Thyroid gland (tissue), 4 donors: ENCODE results near the gene FARSA. TPM values are rescaled to one million over a fixed set of nuclear protein-coding genes. Genes with fewer than 3 reads are reported as not detected.
A peak's percentile ranks its signal among the peaks of the same experiment; 100 is the strongest.

ENCODE experiments used
- DNase-seq, 2 donors: peaks; one replicate each; pipeline ENCODE4 v3.0.0-alpha.2; 2019
- H3K27ac ChIP-seq, 3 donors: fragments of 200-600 bp; sonication (generic); 1 replicate in 2 of 3; 2 replicates in 1 of 3; pipeline ENCODE4 v1.5.1; 2016 to 2019; ENCODE audit warnings: mild to moderate bottlenecking in 1 of 3, moderate library complexity in 1 of 3
- H3K27me3 ChIP-seq: fragments of 200-600 bp; sonication (generic); one replicate; pipeline ENCODE4 v1.5.1; 2019
- H3K36me3 ChIP-seq, 2 donors: fragments of 200-600 bp; sonication (generic); one replicate each; pipeline ENCODE4 v1.5.1; 2016 to 2019
- H3K4me1 ChIP-seq, 2 donors: fragments of 200-600 bp; sonication (generic); one replicate each; pipeline ENCODE4 v1.5.1; 2017 to 2019
- H3K4me3 ChIP-seq, 3 donors: fragments of 200-600 bp; sonication (generic); replicated peaks in 1 of 3; 1 replicate in 2 of 3; 2 replicates in 1 of 3; pipeline ENCODE4 v1.5.1; 2016; ENCODE audit warnings: mild to moderate bottlenecking in 1 of 3
- H3K9me3 ChIP-seq: fragments of 200-600 bp; sonication (generic); one replicate; pipeline ENCODE4 v1.5.1; 2017
- POLR2A ChIP-seq, 2 donors: fragments of 450-650 bp; IDR thresholded peaks; one replicate each; pipeline ENCODE4 v1.6.1; 2017; ENCODE audit warnings: antibody characterized with exemption in 2 of 2, mild to moderate bottlenecking in 2 of 2, moderate library complexity in 1 of 2
- WGBS, 2 donors: methylation state at CpG; one replicate each; pipeline ENCODE4 v1.1.5; 2017; 5-methylcytosine and 5-hydroxymethylcytosine counted together
- intact Hi-C: fragments of 100-400 bp; cut with DNase I; formaldehyde crosslinking; loops from one replicate; pipeline ENCODE4 v1.15.1; 2023
- total RNA-seq, 4 donors: library from RNA; depleted of rRNA; stranded (reverse); fragments of >200 nt; gene quantifications; one replicate each; pipeline ENCODE4 v1.2.3, GENCODE V29; 2016
- TF ChIP-seq, protein P1 (sequence below), 6 experiments: fragments of 200-600 bp in 3 of 6; fragments of 450-650 bp in 3 of 6; sonication (generic) in 3 of 6; IDR thresholded peaks; one replicate each; pipeline ENCODE4 v1.5.1; 2016 to 2019; ENCODE audit warnings: antibody characterized with exemption in 6 of 6, mild to moderate bottlenecking in 2 of 6, inconsistent platforms in 1 of 6, moderate library complexity in 1 of 6

FARSA gene
- total RNA-seq, 4 donors from 2014 or later, result 43.5 to 61.5 (median 53.4) TPM

DNA sequence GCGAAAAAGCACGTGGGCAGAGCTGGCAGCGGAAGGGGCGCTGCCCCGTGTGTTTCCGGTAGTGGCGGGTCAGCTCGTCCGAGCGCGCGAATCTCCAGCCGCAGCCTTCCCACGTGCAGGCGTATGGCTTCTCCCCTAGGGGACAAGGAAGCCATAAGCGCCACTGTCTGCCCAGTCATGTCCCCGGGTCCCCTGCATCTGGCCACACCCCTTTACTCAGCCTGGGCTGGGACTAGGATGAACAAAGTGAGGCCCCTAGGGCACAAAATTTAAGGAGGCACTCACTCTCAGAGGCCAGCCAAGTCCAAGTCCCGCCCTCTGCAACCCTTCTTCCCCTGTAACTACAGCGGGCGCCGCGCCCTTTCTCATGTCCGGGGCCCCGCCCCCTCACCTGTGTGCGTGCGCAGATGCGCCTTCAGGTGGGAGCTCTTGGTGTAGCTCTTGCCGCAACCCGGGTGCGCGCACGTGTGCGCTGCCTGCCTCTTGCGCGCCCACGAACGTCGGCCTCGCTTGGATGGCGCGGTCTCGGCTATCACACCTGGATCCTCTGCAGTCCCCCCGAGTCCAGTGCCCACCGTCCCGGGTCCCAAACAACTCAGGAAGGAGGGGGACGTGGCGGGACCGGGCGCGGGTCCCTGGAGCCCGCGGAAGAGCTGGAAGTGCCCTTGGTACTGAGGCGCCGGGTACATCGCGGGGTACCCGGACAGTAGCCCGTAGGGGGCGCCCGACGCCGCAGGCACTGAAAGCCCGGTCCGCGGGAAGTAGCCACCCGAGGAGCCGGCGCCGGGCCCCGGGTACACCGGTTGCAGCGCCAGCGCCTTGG, 48.4 kb downstream of the FARSA start:
- Histone ChIP-seq H3K4me1 (peaks cover 14 to 19% of the 10 kb centered on the region in 2 donors), H3K4me3 (peak overlapping the region in 1 of 3 donors; percentile 33), H3K9me3 (no peaks in the 10 kb centered on the region), H3K27me3 (no peaks in the 10 kb centered on the region), H3K27ac (peak overlapping the region in 1 of 3 donors; percentile 41), H3K36me3 (no peaks in the 10 kb centered on the region)
- peak; percentile 93 to 94 for DNase-seq
- peak in 1 of 2 donors; percentile 43 for TF ChIP-seq POLR2A (IDR thresholded peaks at IDR 0.05)
- TF ChIP-seq, protein P1, sequence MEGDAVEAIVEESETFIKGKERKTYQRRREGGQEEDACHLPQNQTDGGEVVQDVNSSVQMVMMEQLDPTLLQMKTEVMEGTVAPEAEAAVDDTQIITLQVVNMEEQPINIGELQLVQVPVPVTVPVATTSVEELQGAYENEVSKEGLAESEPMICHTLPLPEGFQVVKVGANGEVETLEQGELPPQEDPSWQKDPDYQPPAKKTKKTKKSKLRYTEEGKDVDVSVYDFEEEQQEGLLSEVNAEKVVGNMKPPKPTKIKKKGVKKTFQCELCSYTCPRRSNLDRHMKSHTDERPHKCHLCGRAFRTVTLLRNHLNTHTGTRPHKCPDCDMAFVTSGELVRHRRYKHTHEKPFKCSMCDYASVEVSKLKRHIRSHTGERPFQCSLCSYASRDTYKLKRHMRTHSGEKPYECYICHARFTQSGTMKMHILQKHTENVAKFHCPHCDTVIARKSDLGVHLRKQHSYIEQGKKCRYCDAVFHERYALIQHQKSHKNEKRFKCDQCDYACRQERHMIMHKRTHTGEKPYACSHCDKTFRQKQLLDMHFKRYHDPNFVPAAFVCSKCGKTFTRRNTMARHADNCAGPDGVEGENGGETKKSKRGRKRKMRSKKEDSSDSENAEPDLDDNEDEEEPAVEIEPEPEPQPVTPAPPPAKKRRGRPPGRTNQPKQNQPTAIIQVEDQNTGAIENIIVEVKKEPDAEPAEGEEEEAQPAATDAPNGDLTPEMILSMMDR (IDR thresholded peaks at IDR 0.05), result peak; percentile 44 to 74 (median 56)
- 10 to 17% methylated on average over 15 to 24 of the region's 73 CpGs for WGBS, 2 donors
- intact Hi-C loops, result loop anchor here (10.0 kb wide), 1 partner anchor 50 kb away; the partner anchor contains the start of genes CALR and FARSA

DNA sequence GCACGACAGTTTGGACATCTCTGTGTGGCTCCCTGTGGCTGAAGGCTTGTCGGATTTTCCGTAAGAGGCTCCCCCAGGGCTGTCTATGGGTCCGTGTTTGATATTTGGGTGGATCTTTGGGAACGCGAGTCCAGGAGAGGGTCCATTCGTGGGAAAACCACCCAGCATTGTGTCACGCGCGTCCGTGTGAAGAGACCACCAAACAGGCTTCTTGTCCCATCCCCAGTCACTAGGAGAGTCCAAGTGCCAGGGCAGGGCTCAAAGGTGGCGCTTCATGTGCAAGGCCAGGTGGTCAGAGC, 48.9 kb downstream of the FARSA start:
- no peaks in the 10 kb centered on the region for H3K9me3 ChIP-seq
- 66 to 73% methylated on average over 12 of the region's 12 CpGs for WGBS, 2 donors
- H3K27ac ChIP-seq, result no peak overlapping the region
- intact Hi-C loops, result loop anchor here (10.0 kb wide), 1 partner anchor 50 kb away; the partner anchor contains the start of genes CALR and FARSA
- DNase-seq, result no peak
- H3K4me1 ChIP-seq, result peaks cover 14 to 21% of the 10 kb centered on the region in 2 donors
- H3K4me3 ChIP-seq, result no peak overlapping the region
- TF ChIP-seq, protein P1 (IDR thresholded peaks at IDR 0.05), result no peak
- TF ChIP-seq POLR2A (IDR thresholded peaks at IDR 0.05), result no peak
- H3K36me3 ChIP-seq, result no peaks in the 10 kb centered on the region
- H3K27me3 ChIP-seq, result no peaks in the 10 kb centered on the region

DNA sequence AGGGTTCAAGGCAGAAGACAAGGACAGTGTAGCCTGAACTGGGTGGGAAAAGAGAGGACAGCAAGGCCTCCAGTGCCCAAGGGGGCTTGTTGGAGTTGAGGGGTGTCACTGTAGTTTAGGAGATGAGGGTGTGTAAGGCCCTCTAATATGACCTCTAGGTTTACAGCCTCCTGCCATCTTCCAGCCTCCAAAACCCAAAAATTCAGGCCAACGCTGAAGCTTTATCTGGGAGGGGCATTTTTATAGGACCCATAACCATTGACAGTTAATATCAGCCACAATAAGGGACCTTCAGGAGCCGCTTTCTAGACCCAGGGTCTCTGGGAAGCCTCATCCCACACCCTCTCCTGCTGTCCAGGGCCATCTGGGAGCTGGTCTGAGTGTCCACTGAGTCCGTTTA, 49.3 kb downstream of the FARSA start:
- 94 to 97% methylated on average over 2 to 3 of the region's 3 CpGs for WGBS, 2 donors
- DNase-seq, result no peak
- no peaks in the 10 kb centered on the region for H3K9me3 ChIP-seq
- H3K27ac ChIP-seq, result no peak overlapping the region
- no peaks in the 10 kb centered on the region for H3K27me3 ChIP-seq
- H3K4me1 ChIP-seq, result peaks cover 14 to 21% of the 10 kb centered on the region in 2 donors
- no peak overlapping the region for H3K4me3 ChIP-seq
- H3K36me3 ChIP-seq, result no peaks in the 10 kb centered on the region
- intact Hi-C loops, result loop anchor here (10.0 kb wide), 1 partner anchor 51 kb away; the partner anchor contains the start of genes CALR and FARSA
- TF ChIP-seq, protein P1 (IDR thresholded peaks at IDR 0.05), result no peak
- no peak for TF ChIP-seq POLR2A (IDR thresholded peaks at IDR 0.05)

DNA sequence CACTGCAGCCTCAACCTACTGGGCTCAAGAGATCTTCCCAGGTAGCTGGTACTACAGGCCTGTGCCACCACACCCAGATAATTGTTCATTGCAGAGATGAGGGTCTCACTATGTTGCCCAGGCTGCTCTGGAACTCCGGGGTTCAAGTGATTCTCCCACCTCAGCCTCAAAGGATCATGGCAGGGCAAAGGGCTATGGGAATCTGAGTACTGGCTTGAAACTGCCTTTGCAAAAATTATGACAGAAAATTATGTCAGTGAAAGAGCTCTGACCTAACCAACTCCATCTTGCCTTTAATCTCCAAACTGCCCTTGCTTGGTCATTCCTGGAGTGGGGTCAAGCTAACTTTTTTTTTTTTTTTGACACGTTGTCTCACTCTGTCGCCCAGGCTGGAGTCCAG, 50.9 kb downstream of the FARSA start:
- H3K27me3 ChIP-seq, result no peaks in the 10 kb centered on the region
- DNase-seq, result no peak
- intact Hi-C loops, result loop anchor here (10.0 kb wide), 1 partner anchor 52 kb away; the partner anchor contains the start of genes CALR and FARSA
- no peak overlapping the region for H3K27ac ChIP-seq
- H3K36me3 ChIP-seq, result peaks cover 8 to 9% of the 10 kb centered on the region in 2 donors
- 95 to 96% methylated on average over 3 of the region's 3 CpGs for WGBS, 2 donors
- H3K4me3 ChIP-seq, result no peak overlapping the region
- H3K4me1 ChIP-seq, result peaks cover 14 to 21% of the 10 kb centered on the region in 2 donors
- TF ChIP-seq POLR2A (IDR thresholded peaks at IDR 0.05), result no peak
- TF ChIP-seq, protein P1 (IDR thresholded peaks at IDR 0.05), result no peak
- no peaks in the 10 kb centered on the region for H3K9me3 ChIP-seq
